NCI-H1930 (cell line): ENCODE data around the gene DNAH10.

ENCODE experiments used
- DNase-seq, 2 experiments: peaks; one replicate each; lab custom pipeline; 2025; lab: John Stamatoyannopoulos, UW

The DNAH10 gene

GRCh38 chr12:123761841-123762714, at the start of gene DNAH10:
Gene DNAH10 (plus strand): TSS chr12:123762301. CDS start chr12:123762337, 36 bp downstream.
- peak; percentile 7 to 22 for DNase-seq

- DNase-seq: no peak
Observed at GRCh38 chr12:123712780-123713319, 49.3 kb upstream of the DNAH10 start.

GRCh38 chr12:123713398-123713797, 48.7 kb upstream of the DNAH10 start:
- no peak for DNase-seq

GRCh38 chr12:123713823-123714585, 48.1 kb upstream of the DNAH10 start:
- no peak for DNase-seq

- DNase-seq: no peak
Observed at GRCh38 chr12:123715195-123715594, 46.9 kb upstream of the DNAH10 start.

- no peak for DNase-seq
Observed at GRCh38 chr12:123717350-123717749, 44.8 kb upstream of the DNAH10 start.

- DNase-seq: no peak
Observed at GRCh38 chr12:123720141-123720814, 41.8 kb upstream of the DNAH10 start.

GRCh38 chr12:123721245-123721644, 40.9 kb upstream of the DNAH10 start:
- DNase-seq: no peak

GRCh38 chr12:123723011-123723410, 39.1 kb upstream of the DNAH10 start:
- no peak for DNase-seq

GRCh38 chr12:123723765-123724164, 38.3 kb upstream of the DNAH10 start:
- DNase-seq: no peak

GRCh38 chr12:123726244-123726643, 35.9 kb upstream of the DNAH10 start:
- DNase-seq: peak in 1 of 2 experiments; percentile 10

GRCh38 chr12:123726962-123727361, 35.1 kb upstream of the DNAH10 start:
- no peak for DNase-seq

GRCh38 chr12:123727878-123728277, 34.2 kb upstream of the DNAH10 start:
- DNase-seq: no peak

- DNase-seq: no peak
Observed at GRCh38 chr12:123731596-123731995, 30.5 kb upstream of the DNAH10 start.

GRCh38 chr12:123732251-123732650, 29.9 kb upstream of the DNAH10 start:
- DNase-seq: no peak

- DNase-seq: no peak
Observed at GRCh38 chr12:123733229-123733628, 28.9 kb upstream of the DNAH10 start.

GRCh38 chr12:123734268-123734667, 27.8 kb upstream of the DNAH10 start:
- DNase-seq: no peak

GRCh38 chr12:123741937-123742572, 20.0 kb upstream of the DNAH10 start:
- no peak for DNase-seq

GRCh38 chr12:123743002-123743401, 19.1 kb upstream of the DNAH10 start:
- DNase-seq: no peak

GRCh38 chr12:123744836-123745235, 17.3 kb upstream of the DNAH10 start:
- DNase-seq: no peak

- DNase-seq: no peak
Observed at GRCh38 chr12:123747309-123747708, 14.8 kb upstream of the DNAH10 start.

- DNase-seq: no peak
Observed at GRCh38 chr12:123748161-123748560, 13.9 kb upstream of the DNAH10 start.
